Liver (tissue), 3 donors: ENCODE results near the gene SCNN1B.
"Not testable (repeated sequence)": the region's sequence is repeated elsewhere in the genome, so short reads cannot be mapped to it uniquely, and the experiment has no call there.

Experiments used
- HNF4G ChIP-seq: IDR thresholded peaks from 2 replicates; pipeline ENCODE4 v1.6.1; 2016; ENCODE audit warnings: antibody characterized with exemption
- JUND ChIP-seq, 2 donors: IDR thresholded peaks; 2 replicates each; pipeline ENCODE4 v1.6.1; 2016; ENCODE audit warnings: antibody characterized with exemption in 2 of 2
- RAD21 ChIP-seq, 2 donors: IDR thresholded peaks; 2 replicates each; pipeline ENCODE4 v1.6.1; 2016; ENCODE audit warnings: antibody characterized with exemption in 2 of 2, mild to moderate bottlenecking in 2 of 2
- SP1 ChIP-seq: IDR thresholded peaks from 2 replicates; pipeline ENCODE4 v1.6.1; 2018; ENCODE audit warnings: antibody characterized with exemption, mild to moderate bottlenecking
- TAF1 ChIP-seq: conservative IDR thresholded peaks from 2 replicates; pipeline ENCODE4 v1.6.1; 2016; ENCODE audit warnings: antibody characterized with exemption, mild to moderate bottlenecking
- TF ChIP-seq, protein P1 (sequence below): fragments of 150-350 bp; IDR thresholded peaks from 2 replicates; pipeline ENCODE4 v1.5.1; 2017; ENCODE audit warnings: improper control_type of control experiment, low read depth, low read length; ENCODE audit not compliant: missing input control
- TF ChIP-seq, protein P2 (sequence below): IDR thresholded peaks from 2 replicates; pipeline ENCODE4 v1.6.1; 2016; ENCODE audit warnings: antibody characterized with exemption
- donor health status: healthy.
- donor health status: healthy.

GRCh38 chr16:23389936-23390335 is 87.8 kb downstream of the SCNN1B start:
- TF ChIP-seq, protein P1, sequence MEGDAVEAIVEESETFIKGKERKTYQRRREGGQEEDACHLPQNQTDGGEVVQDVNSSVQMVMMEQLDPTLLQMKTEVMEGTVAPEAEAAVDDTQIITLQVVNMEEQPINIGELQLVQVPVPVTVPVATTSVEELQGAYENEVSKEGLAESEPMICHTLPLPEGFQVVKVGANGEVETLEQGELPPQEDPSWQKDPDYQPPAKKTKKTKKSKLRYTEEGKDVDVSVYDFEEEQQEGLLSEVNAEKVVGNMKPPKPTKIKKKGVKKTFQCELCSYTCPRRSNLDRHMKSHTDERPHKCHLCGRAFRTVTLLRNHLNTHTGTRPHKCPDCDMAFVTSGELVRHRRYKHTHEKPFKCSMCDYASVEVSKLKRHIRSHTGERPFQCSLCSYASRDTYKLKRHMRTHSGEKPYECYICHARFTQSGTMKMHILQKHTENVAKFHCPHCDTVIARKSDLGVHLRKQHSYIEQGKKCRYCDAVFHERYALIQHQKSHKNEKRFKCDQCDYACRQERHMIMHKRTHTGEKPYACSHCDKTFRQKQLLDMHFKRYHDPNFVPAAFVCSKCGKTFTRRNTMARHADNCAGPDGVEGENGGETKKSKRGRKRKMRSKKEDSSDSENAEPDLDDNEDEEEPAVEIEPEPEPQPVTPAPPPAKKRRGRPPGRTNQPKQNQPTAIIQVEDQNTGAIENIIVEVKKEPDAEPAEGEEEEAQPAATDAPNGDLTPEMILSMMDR, result not testable (repeated sequence)
- TF ChIP-seq SP1; TAF1; HNF4G; RAD21 (IDR thresholded peaks at IDR 0.05); JUND (IDR thresholded peaks at IDR 0.05): not testable (repeated sequence)
- TF ChIP-seq, protein P2, sequence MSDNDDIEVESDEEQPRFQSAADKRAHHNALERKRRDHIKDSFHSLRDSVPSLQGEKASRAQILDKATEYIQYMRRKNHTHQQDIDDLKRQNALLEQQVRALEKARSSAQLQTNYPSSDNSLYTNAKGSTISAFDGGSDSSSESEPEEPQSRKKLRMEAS, result not testable (repeated sequence)
